SK-N-SH treated with all-trans-retinoic acid at 6 μM for 48 hours (cell line): Measurements from ENCODE around the gene HECTD4.

ENCODE experiments used
- TCF4 ChIP-seq: fragments of 250-450 bp; sonication (Bioruptor Pico); IDR thresholded peaks from 2 replicates; pipeline ENCODE4 v1.8.0; 2021; ENCODE audit warnings: mild to moderate bottlenecking, moderate library complexity, borderline replicate concordance
- ZNF565 ChIP-seq: fragments of 450-650 bp; formaldehyde crosslinking; conservative IDR thresholded peaks from 2 replicates; pipeline ENCODE4 v1.5.0; 2020; ENCODE audit warnings: low read depth, mild to moderate bottlenecking, moderate library complexity
- TF ChIP-seq, protein P1 (sequence below): fragments of 250-450 bp; sonication (Bioruptor Pico); IDR thresholded peaks from 2 replicates; pipeline ENCODE4 v1.8.0; 2020; ENCODE audit warnings: mild to moderate bottlenecking, moderate library complexity, borderline replicate concordance

DNA sequence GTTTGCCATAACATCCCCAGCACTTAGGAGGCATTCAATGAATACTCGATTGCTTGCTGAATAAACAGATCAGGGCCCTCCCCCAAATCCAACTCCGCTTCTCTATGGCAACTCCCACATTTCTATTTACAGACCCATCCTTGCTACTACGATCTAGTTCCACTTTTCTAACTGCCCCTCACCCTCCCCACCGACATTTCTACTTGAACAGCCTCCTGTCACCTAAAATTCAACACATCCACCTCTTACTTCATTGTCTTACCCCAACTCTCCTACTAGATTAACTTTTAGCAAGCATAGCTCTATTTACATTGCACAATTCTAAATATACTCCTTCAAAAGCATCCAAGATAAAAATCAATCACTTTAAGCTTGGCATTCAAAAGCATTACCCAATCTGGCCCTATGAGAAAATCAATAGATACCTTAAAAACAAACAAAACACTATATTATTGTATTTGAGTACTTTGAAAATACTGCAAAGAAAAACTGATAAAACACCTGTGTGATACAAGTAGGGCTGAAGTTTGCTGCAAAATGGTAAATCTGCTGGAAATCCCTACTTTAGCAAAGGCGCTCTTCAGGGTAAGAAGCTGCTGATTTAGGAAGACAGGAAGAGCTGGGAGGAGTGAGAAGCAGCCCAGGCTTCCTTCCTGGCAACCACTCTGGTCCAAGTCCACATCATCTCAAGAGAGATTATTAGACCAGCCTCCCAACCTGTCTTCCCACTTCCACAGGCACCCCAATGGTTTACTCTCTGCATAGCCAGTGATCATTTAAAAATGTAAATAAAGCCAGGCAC is 96.4 kb downstream of the HECTD4 start:
- TF ChIP-seq TCF4 (no peak), ZNF565 (CRISPR knock-in tag) (no peak)
- TF ChIP-seq, protein P1, sequence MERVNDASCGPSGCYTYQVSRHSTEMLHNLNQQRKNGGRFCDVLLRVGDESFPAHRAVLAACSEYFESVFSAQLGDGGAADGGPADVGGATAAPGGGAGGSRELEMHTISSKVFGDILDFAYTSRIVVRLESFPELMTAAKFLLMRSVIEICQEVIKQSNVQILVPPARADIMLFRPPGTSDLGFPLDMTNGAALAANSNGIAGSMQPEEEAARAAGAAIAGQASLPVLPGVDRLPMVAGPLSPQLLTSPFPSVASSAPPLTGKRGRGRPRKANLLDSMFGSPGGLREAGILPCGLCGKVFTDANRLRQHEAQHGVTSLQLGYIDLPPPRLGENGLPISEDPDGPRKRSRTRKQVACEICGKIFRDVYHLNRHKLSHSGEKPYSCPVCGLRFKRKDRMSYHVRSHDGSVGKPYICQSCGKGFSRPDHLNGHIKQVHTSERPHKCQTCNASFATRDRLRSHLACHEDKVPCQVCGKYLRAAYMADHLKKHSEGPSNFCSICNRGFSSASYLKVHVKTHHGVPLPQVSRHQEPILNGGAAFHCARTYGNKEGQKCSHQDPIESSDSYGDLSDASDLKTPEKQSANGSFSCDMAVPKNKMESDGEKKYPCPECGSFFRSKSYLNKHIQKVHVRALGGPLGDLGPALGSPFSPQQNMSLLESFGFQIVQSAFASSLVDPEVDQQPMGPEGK (CRISPR knock-in tag): no peak
